ENCODE data around the gene FMNL1. TPM values are rescaled to one million over a fixed set of nuclear protein-coding genes. Genes with fewer than 3 reads are reported as not detected.
A peak's percentile ranks its signal among the peaks of the same experiment; 100 is the strongest.

Gene FMNL1
- total and polyA plus RNA-seq, 12 donors = 5.3 to 28.7 (median 9.8) TPM

DNA sequence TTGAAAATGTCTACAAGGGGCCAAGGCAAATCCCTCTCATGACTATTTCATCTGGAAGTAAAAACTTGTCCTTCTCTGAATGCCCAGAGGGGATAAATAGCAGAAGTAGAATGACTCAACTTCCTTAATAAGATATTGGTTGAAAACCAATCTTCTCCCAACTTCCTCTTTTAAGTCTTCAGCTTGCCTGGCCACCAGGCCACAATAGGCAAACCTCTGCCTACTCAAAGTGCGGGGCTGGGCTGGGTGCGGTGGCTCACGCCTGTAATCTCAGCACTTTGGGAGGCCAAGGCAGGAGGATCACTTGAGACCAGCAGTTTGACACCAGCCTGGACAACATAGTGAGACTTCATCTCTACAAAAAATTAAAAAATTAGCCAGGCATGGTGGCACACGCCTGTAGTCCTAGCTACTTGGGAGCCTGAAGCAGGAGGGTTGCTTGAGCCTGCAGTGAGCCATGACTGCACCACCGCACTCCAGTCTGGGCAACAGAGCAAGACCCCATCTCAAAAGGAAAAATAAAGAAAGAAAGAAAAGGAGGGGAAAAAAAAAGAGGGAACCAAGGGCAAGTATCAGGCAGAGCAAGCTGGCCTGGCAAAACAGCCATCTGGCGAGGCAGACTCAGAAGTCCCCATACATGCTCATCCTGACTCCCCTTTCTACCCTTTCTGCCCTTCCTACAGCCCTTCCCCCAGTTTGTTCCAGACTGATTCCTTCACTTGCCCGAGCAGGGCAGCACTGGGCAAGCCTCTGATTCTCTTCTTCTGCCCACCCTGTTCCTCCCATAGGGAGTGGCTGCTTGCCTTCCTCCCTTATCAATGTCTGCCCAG is 74.5 kb downstream of the FMNL1 start:
- intact Hi-C loops (cut with DNase I) = loop anchor here in 1 of 10 donors (5.0 kb wide), 1 partner anchor 86 kb away; no protein-coding TSS in a partner anchor
- peaks cover 0 to 3% (median 0%) of the 10 kb centered on the region in 9 donors for H3K36me3 ChIP-seq
- H3K27ac ChIP-seq = peak overlapping the region; percentile 3 to 89 (median 84)

DNA sequence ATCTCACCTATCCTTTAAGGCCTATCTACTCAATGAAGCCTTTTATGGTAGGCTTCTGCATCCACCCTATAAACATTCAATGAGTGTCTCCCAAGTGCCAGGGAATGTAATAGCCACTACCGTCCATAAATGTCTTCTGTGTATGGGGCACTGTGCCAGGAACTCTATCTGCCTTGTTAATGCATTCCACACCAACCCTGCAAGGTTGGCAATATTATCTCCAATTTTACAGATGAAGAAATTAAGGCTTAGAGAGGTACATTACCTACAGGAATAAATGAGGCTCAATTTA is 75.1 kb downstream of the FMNL1 start:
- intact Hi-C loops (cut with DNase I) = loop anchor here in 1 of 10 donors (5.0 kb wide), 1 partner anchor 86 kb away; no protein-coding TSS in a partner anchor
- Histone ChIP-seq H3K36me3 (peaks cover 0 to 3% (median 0%) of the 10 kb centered on the region in 9 donors), H3K9me3 (no peaks in the 10 kb centered on the region), H3K27ac (peak overlapping the region; percentile 3 to 89 (median 84)), H3K4me3 (no peak overlapping the region), H3K4me1 (peaks cover 49 to 100% (median 97%) of the 10 kb centered on the region in 9 donors), H3K27me3 (no peaks in the 10 kb centered on the region)
- ATAC-seq (no peak), DNase-seq (no peak)
- 36 to 41% methylated on average over 1 of the region's 1 CpG for WGBS, 2 donors
- TF ChIP-seq, protein P1, sequence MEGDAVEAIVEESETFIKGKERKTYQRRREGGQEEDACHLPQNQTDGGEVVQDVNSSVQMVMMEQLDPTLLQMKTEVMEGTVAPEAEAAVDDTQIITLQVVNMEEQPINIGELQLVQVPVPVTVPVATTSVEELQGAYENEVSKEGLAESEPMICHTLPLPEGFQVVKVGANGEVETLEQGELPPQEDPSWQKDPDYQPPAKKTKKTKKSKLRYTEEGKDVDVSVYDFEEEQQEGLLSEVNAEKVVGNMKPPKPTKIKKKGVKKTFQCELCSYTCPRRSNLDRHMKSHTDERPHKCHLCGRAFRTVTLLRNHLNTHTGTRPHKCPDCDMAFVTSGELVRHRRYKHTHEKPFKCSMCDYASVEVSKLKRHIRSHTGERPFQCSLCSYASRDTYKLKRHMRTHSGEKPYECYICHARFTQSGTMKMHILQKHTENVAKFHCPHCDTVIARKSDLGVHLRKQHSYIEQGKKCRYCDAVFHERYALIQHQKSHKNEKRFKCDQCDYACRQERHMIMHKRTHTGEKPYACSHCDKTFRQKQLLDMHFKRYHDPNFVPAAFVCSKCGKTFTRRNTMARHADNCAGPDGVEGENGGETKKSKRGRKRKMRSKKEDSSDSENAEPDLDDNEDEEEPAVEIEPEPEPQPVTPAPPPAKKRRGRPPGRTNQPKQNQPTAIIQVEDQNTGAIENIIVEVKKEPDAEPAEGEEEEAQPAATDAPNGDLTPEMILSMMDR (IDR thresholded peaks at IDR 0.05) = no peak

More for the DNA sequence above, 74.5 kb downstream of the FMNL1 start:
- WGBS, 2 donors = 84 to 94% methylated on average over 7 of the region's 7 CpGs
- no peak for ATAC-seq
- TF ChIP-seq, protein P1 (IDR thresholded peaks at IDR 0.05) = no peak
- DNase-seq = no peak
- Histone ChIP-seq H3K9me3 (no peaks in the 10 kb centered on the region), H3K27me3 (no peaks in the 10 kb centered on the region), H3K4me1 (peaks cover 55 to 100% (median 100%) of the 10 kb centered on the region in 9 donors), H3K4me3 (no peak overlapping the region)

Other genes with a start within 250 kb of the FMNL1 start
- 10 to 100 TPM; 28.1 to 46.2 (median 32.7) TPM for gene DCAKD, start 170.3 kb upstream of the FMNL1 start, total RNA-seq
- gene DCAKD, start 170.3 kb upstream of the FMNL1 start, polyA plus RNA-seq = 10 to 100 TPM; 21.1 to 22.9 TPM
- gene NMT1, start 160.6 kb upstream of the FMNL1 start, total RNA-seq = 100 to 1,000 TPM in 1 of 10 donors, 10 to 100 TPM in 9; 60.6 to 110 (median 74.4) TPM
- gene NMT1, start 160.6 kb upstream of the FMNL1 start, polyA plus RNA-seq = 10 to 100 TPM; 40.9 to 68.5 TPM
- 100 to 1,000 TPM in 9 of 10 donors, 10 to 100 TPM in 1; 87.2 to 188 (median 115) TPM for gene PLCD3, start 89.4 kb upstream of the FMNL1 start, total RNA-seq
- 10 to 100 TPM; 44.6 to 72.3 TPM for gene PLCD3, start 89.4 kb upstream of the FMNL1 start, polyA plus RNA-seq
- 1 to 10 TPM; 6.1 to 9.7 (median 7.3) TPM for gene ACBD4, start 86.2 kb upstream of the FMNL1 start, total RNA-seq
- gene ACBD4, start 86.2 kb upstream of the FMNL1 start, polyA plus RNA-seq = 10 to 100 TPM in 1 of 2 donors, 1 to 10 TPM in 1; 4.2 to 16.7 TPM
- 10 to 100 TPM; 17.0 to 37.4 (median 20.1) TPM for gene HEXIM1, start 73.4 kb upstream of the FMNL1 start, total RNA-seq
- gene HEXIM1, start 73.4 kb upstream of the FMNL1 start, polyA plus RNA-seq = 10 to 100 TPM in 1 of 2 donors, 1 to 10 TPM in 1; 8.4 to 11.0 TPM
- gene HEXIM2, start 60.0 kb upstream of the FMNL1 start, total RNA-seq = 10 to 100 TPM in 1 of 10 donors, 1 to 10 TPM in 9; 4.6 to 10.3 (median 6.3) TPM
- 1 to 10 TPM; 3.0 to 6.4 TPM for gene HEXIM2, start 60.0 kb upstream of the FMNL1 start, polyA plus RNA-seq
- gene SPATA32, start 40.2 kb downstream of the FMNL1 start, total RNA-seq = under 1 TPM in 2 of 10 donors, not detected in 8; 0.13 to 0.16 TPM
- gene SPATA32, start 40.2 kb downstream of the FMNL1 start, polyA plus RNA-seq = not detected
- gene MAP3K14, start 95.1 kb downstream of the FMNL1 start, total RNA-seq = 10 to 100 TPM in 9 of 10 donors, 1 to 10 TPM in 1; 6.7 to 24.1 (median 12.6) TPM
- 10 to 100 TPM in 1 of 2 donors, 1 to 10 TPM in 1; 7.9 to 15.9 TPM for gene MAP3K14, start 95.1 kb downstream of the FMNL1 start, polyA plus RNA-seq
- gene ARHGAP27, start 211.0 kb downstream of the FMNL1 start, total RNA-seq = 10 to 100 TPM; 15.2 to 46.9 (median 25.3) TPM
- 10 to 100 TPM; 17.9 to 65.8 TPM for gene ARHGAP27, start 211.0 kb downstream of the FMNL1 start, polyA plus RNA-seq